SW 1271 (cell line): Measurements from ENCODE around the gene SHMT1.
"Not testable (repeated sequence)": the region's sequence is repeated elsewhere in the genome, so short reads cannot be mapped to it uniquely, and the experiment has no call there.

Experiments used
- DNase-seq, 2 experiments: peaks; one replicate each; lab custom pipeline; 2025; lab: John Stamatoyannopoulos, UW

SHMT1 gene

GRCh38 chr17:18378614-18379013, 15.3 kb upstream of the SHMT1 start:
- not testable (repeated sequence) for DNase-seq

DNA sequence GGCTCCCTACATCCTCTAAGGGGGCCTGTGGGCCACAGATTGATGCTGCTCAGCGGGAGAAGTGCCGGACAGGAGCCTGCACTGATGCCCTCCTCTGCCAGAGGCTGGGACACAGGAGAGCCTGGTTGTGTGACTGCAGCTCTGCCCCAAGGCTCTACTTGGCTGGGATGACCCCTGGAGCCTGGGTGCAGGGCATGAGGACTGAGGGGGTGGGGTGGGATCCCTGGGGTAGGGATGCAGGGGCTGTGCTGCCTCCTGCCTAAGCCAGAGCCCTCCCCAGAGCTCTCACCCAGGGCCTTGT, 14.8 kb upstream of the SHMT1 start:
- no peak for DNase-seq

GRCh38 chr17:18377437-18378204, 14.3 kb upstream of the SHMT1 start, which contains the start of gene EVPLL:
Gene EVPLL, plus strand, starts transcription at chr17:18377778. Its CDS starts 3,160 bp downstream, at chr17:18380938.
- no peak for DNase-seq

DNA sequence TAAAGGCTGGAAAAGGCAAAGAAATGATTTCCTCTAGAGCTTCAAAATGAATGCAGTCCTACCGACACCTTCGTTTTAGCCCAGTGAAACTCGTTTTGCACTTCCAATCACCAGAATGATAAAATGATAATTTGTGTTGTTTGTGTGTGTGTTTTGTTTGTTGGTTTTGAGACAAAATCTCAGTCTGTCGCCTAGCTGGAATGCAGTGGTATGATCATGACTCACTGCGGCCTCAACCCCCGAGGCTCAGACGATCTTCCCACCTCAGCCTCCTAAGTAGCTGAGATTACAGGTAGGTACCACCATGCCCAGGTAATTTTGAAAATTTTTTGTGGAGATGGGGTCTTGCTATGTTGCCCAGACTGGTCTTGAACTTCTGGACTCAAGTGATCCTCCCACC, 10.9 kb upstream of the SHMT1 start:
- DNase-seq: no peak

GRCh38 chr17:18373181-18373580, 9.8 kb upstream of the SHMT1 start:
- not testable (repeated sequence) for DNase-seq

DNA sequence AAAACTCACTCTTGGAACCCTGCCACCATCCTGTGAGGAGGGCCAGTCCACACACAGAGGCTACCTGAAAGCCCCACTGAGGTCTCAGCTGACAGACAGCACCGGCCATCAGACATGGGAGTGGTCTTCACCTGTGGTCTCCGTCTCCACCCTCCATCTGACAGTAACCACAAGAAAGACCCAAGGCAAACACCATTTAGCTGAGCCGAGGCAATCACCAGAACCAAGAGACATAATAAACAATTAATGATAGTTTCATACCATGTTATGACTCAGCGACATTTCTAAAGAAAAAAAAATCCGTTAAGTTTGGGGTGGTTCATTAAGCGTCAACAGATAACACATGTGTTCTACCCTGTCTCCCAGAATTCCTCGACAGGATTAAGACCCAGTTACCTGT, 8.1 kb upstream of the SHMT1 start:
- DNase-seq: no peak

DNA sequence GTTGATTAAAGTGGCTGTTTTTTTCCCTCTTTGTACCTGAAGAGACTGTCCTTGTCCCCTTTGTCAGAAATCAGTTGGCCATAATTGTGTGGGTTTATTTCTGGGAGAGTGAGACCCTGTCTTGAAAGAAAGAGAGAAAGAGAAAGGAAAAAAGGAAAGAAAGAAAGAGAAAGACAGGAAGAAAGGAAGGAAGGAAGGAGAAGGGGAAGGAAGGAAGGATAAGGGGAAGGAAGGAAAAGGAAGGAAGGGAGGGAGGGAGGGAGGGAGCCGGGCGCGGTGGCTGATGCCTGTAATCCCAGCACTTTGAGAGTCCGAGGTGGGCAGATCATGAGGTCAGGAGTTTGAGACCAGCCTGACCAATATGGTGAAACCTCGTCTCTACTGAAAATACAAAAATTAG, 7.4 kb upstream of the SHMT1 start:
- no peak for DNase-seq

- no peak for DNase-seq
Observed at GRCh38 chr17:18368946-18369345, 5.6 kb upstream of the SHMT1 start.

GRCh38 chr17:18364166-18364565, 816 bp upstream of the SHMT1 start:
- DNase-seq: no peak

DNA sequence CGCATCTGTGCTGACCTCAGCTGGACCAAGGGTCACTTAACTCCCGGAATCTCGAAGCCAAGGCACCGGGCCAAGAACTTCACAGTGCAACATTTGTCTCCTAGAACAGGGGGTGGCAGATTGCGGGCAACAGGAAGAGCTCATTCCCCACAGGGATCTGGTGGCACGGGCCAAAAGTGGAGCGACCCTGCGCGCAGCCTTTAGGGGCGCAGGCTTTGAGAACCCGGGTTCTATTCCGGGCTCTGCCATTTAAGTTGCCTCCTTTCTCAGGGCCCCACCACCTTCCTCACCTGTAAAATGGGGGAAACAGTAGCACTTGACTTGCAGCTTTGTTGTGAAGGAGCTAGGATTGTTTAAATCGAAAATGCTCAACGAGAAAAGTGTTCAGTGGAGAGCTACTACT, 651 bp downstream of the SHMT1 start:
- DNase-seq: peak in 1 of 2 experiments; percentile 64

DNA sequence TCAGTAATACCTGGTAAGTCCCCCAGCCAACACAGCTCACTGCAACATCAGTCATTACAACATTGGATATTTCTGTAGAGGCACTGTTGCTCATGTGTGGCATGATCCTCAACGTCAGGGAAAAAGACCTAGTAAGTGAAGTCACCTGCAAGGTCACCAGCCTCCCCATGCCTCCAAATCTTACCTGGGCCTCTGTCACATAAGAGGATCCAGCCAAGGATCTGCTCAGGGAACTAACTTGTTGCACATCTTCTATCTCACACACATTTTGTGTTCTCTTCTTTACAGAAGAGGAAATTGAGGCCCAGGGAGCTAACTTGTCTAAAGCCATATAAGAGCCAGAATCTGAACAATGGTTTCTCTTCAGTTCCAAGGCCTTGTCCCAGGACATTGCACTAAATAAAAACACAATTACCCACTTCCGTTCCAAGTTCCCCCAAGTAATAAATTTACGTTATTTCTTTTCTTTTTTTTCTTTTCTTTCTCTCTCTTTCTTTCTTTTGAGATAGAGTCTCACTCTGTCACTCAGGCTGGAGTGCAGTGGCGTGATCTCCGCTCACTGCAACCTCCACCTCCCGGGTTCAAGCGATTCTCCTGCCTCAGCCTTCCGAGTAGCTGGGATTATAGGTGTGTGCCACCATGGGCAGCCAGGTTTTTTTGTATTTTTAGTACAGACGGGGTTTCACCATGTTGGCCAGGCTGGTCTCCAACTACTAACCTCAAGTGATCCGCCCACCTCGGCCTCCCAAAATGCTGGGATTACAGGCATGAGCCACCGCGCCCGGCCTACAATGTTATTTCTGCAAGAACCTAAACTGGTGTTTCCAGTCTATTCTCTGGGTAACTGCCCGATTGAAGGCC, 1.3 kb downstream of the SHMT1 start:
- DNase-seq: no peak

GRCh38 chr17:18360518-18360917, 2.8 kb downstream of the SHMT1 start:
- no peak for DNase-seq

- no peak for DNase-seq
Observed at GRCh38 chr17:18356624-18357023, 6.7 kb downstream of the SHMT1 start.

- DNase-seq: no peak
Observed at GRCh38 chr17:18353541-18353940, 9.8 kb downstream of the SHMT1 start.

DNA sequence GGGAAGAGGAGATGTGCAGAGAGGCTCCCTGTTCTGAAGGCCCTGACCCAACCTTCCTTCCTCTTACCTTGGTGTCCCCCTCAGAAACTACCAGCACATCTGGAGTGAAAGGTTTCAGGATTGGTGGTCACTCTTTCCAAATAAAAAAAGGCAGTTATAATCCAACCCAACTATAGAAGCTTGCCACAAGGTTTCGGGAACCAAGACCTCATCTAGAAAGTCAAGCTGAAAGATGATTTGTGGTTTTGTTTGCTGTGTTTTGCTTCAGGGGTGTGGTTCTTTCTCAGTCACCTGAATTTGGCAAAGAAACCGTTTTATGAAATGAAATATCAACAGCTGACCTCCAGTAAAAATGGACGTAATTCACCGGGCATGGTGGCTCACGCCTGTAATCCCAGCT, 19.3 kb downstream of the SHMT1 start:
- DNase-seq: no peak

DNA sequence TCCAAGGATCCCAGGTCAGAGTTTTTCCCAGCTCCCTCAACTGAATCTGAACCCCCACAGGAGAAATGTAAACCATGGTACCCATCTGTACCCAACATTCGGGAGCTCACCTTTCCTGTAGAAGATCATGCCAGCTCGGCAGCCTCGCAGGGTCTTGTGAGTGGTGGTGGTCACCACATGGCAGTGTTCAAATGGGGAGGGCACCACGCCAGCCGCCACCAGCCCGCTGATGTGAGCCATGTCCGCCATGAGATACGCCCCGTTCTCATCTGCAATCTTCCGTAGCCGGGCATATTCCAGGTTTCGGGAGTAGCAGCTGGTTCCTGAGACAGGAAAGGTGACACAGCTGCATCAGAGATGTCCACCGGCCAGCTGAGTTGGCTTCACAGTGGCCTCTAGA, 23.4 kb downstream of the SHMT1 start:
- no peak for DNase-seq

GRCh38 chr17:18338158-18338557, 25.2 kb downstream of the SHMT1 start:
- DNase-seq: not testable (repeated sequence)

GRCh38 chr17:18332909-18333489, 30.4 kb downstream of the SHMT1 start:
- no peak for DNase-seq

DNA sequence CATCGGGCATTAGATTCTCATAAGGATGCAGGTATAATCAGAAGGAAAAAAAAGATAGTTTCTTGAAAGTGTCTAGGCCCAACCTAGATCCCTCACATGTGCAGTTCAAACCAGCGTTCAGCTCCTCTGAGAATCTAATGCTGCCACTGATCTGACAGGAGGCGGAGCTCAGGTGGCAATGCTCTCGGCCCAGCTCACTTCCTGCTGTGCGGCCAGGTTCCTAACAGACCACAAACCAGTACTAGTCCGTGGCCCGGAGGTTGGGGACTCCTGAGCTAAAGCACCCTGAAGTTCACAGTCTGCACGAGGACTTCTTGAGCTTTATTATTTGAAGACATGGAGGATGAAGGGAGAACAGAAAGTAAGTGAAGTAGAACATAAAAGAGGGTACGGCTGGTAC, 31.5 kb downstream of the SHMT1 start:
- no peak for DNase-seq

GRCh38 chr17:18328643-18329204, 34.6 kb downstream of the SHMT1 start:
- no peak for DNase-seq

DNA sequence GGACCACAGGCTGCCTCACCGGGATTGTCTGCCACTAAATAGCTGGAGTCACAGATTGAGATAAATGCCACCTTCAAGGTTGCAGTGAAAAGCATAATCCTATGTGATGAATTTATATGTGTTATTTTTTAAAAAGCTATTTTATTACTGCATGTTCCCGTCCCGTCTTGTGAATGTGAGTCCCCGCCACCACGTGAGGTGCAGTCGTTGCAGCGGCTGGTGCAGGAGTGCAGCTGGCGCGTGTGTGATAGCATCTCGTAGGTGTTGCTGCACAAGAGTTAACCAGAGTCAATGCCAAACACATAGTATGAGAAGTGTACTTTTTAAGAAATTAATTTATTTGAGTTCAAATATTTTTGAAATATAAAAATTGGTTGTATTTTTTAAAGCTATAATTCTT, 35.8 kb downstream of the SHMT1 start:
- DNase-seq: no peak

DNA sequence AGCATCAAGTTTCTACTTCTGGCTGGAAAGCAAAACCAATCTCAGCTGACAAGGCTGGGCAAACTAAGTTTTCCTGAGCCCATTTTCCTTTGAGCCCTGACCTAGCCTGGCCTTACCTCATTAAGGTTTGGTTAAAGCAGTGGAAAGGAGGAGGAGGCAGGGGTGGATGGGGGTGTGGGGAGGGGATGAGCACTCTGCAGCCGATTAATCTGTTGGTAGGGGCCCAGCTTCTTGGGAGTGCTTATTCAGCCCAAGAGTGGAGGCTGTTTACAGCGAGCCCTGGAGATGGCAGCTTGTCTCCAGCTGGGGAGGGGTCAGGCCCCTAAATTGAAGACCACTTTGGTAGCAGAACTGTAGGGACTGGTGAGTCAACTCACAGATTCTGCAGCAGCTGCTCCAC, 36.3 kb downstream of the SHMT1 start:
- no peak for DNase-seq

DNA sequence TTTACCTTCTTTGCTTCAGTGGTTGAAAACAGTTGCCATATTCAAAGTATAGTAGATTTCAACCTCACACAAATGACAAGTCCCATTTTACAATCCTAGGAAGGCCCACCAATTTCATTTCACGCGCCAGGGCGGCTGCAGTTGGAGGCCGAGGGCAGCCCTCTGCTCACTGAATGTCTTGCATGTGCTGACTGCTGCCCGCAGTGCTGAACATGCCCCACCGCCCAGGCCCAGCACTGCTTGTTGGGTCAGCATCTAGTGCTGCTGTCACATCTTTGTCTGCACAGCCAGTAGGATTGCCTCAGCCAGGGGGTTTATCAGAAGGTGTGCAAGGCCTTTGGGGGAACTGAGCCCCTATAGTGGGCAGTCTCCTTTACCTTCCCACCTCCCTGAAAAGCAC, 36.8 kb downstream of the SHMT1 start:
- DNase-seq: no peak
